ENCODE measurements around the gene ACSF3.

Gene ACSF3

DNA sequence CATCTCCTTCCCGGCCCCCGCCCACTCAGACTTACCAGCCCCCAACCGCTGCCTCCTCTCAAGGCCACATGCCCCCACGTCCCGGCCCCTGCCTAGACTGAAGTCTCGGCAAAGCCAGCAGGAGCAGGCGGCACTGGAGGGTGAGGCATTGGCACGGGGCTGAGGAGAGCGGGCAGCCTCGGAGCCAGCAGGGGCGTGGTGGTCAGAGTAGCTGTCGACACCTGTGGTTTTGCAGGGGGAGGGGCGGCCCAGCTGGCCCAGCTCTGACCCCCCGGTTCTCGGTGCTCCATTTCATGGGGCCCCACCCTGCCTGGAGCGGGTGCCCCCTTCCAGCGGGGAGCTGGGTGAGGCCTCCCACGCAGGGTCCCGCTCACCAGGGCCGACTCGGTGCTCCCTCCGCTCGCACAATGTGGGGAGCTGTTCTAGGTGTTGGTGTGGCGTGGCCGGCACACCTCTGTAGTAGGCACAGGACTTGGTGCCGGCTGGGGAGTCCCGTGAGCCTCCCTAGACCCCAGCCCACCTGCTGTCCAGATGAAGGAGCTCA lies 82.6 kb downstream of the ACSF3 start:
- H3K9me3 ChIP-seq (ENCODE audit: control insufficient read depth, low read length): no peaks in the 10 kb centered on the region
- TF ChIP-seq CTCF (IDR thresholded peaks at IDR 0.05): no peak
- H3K27ac ChIP-seq: no peak overlapping the region
- no peak overlapping the region for H3K9ac ChIP-seq
- H3K4me1 ChIP-seq: peaks cover 3% of the 10 kb centered on the region
- H2AFZ ChIP-seq: no peak overlapping the region
- H3K36me3 ChIP-seq (ENCODE audit: control insufficient read depth, insufficient read depth, low read length): no peaks in the 10 kb centered on the region
- no peaks in the 10 kb centered on the region for H3K27me3 ChIP-seq (ENCODE audit: control insufficient read depth, insufficient read depth, low read length)
- no peaks in the 10 kb centered on the region for H3K79me2 ChIP-seq
- no peak overlapping the region for H3K4me3 ChIP-seq (ENCODE audit: low read depth, low read length)
- H3K4me2 ChIP-seq (ENCODE audit: low read length): no peak overlapping the region

DNA sequence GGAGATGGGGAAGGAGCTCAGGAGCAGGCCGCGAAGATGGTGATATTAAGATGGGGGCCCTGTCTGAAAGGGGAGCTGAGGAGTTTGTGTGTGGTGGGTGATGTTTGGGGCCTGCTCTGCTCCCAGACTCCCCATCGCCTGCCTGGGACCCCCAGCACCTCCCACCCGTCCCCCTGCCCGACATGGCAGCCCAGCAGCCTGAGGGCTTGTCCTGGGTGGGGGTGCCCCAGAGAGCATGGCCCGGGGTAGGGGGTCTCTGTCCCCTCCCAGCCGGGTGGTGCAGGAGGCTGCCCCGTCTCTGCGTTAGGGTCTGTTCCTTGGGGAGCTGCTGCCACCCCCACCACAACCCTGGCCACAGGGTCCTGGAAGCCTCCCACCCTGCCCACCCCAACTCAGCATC lies 83.1 kb downstream of the ACSF3 start:
- Histone ChIP-seq H3K27me3 (ENCODE audit: control insufficient read depth, insufficient read depth, low read length) (no peaks in the 10 kb centered on the region), H3K27ac (no peak overlapping the region), H3K79me2 (no peaks in the 10 kb centered on the region), H3K4me1 (peaks cover 3% of the 10 kb centered on the region), H3K9me3 (ENCODE audit: control insufficient read depth, low read length) (no peaks in the 10 kb centered on the region), H3K9ac (no peak overlapping the region), H2AFZ (no peak overlapping the region), H3K4me3 (ENCODE audit: low read depth, low read length) (no peak overlapping the region), H3K4me2 (ENCODE audit: low read length) (no peak overlapping the region), H3K36me3 (ENCODE audit: control insufficient read depth, insufficient read depth, low read length) (no peaks in the 10 kb centered on the region)
- TF ChIP-seq CTCF (IDR thresholded peaks at IDR 0.05): no peak

GRCh38 chr16:89177501-89177900 lies 83.8 kb downstream of the ACSF3 start:
- H2AFZ ChIP-seq: no peak overlapping the region
- H3K4me3 ChIP-seq (ENCODE audit: low read depth, low read length): no peak overlapping the region
- TF ChIP-seq CTCF (IDR thresholded peaks at IDR 0.05): no peak
- H3K79me2 ChIP-seq: no peaks in the 10 kb centered on the region
- no peaks in the 10 kb centered on the region for H3K27me3 ChIP-seq (ENCODE audit: control insufficient read depth, insufficient read depth, low read length)
- H3K9ac ChIP-seq: no peak overlapping the region
- H3K27ac ChIP-seq: no peak overlapping the region
- no peak overlapping the region for H3K4me2 ChIP-seq (ENCODE audit: low read length)
- no peaks in the 10 kb centered on the region for H3K4me1 ChIP-seq
- no peaks in the 10 kb centered on the region for H3K36me3 ChIP-seq (ENCODE audit: control insufficient read depth, insufficient read depth, low read length)
- H3K9me3 ChIP-seq (ENCODE audit: control insufficient read depth, low read length): no peaks in the 10 kb centered on the region

GRCh38 chr16:89178453-89179147 lies 84.9 kb downstream of the ACSF3 start:
- Histone ChIP-seq H3K4me2 (ENCODE audit: low read length) (no peak overlapping the region), H3K4me1 (no peaks in the 10 kb centered on the region), H3K4me3 (ENCODE audit: low read depth, low read length) (no peak overlapping the region), H3K9ac (no peak overlapping the region), H3K79me2 (no peaks in the 10 kb centered on the region), H2AFZ (no peak overlapping the region), H3K9me3 (ENCODE audit: control insufficient read depth, low read length) (no peaks in the 10 kb centered on the region), H3K27me3 (ENCODE audit: control insufficient read depth, insufficient read depth, low read length) (no peaks in the 10 kb centered on the region), H3K27ac (no peak overlapping the region), H3K36me3 (ENCODE audit: control insufficient read depth, insufficient read depth, low read length) (no peaks in the 10 kb centered on the region)
- no peak for TF ChIP-seq CTCF (IDR thresholded peaks at IDR 0.05)

- no peaks in the 10 kb centered on the region for H3K79me2 ChIP-seq
- no peak for TF ChIP-seq CTCF (IDR thresholded peaks at IDR 0.05)
- H3K27me3 ChIP-seq (ENCODE audit: control insufficient read depth, insufficient read depth, low read length): no peaks in the 10 kb centered on the region
- no peak overlapping the region for H3K9ac ChIP-seq
- H3K36me3 ChIP-seq (ENCODE audit: control insufficient read depth, insufficient read depth, low read length): no peaks in the 10 kb centered on the region
- no peak overlapping the region for H2AFZ ChIP-seq
- H3K4me2 ChIP-seq (ENCODE audit: low read length): no peak overlapping the region
- H3K4me3 ChIP-seq (ENCODE audit: low read depth, low read length): no peak overlapping the region
- no peaks in the 10 kb centered on the region for H3K9me3 ChIP-seq (ENCODE audit: control insufficient read depth, low read length)
- H3K27ac ChIP-seq: no peak overlapping the region
- H3K4me1 ChIP-seq: no peaks in the 10 kb centered on the region
These were observed 85.5 kb downstream of the ACSF3 start for GRCh38 chr16:89179148-89179484.

Measured in parathyroid adenoma (tissue), 2 donors.